Measurements from ENCODE around the gene CENPO. TPM values are rescaled to one million over a fixed set of nuclear protein-coding genes. Genes with fewer than 3 reads are reported as not detected.
"Not testable (repeated sequence)": the region's sequence is repeated elsewhere in the genome, so short reads cannot be mapped to it uniquely, and the experiment has no call there.

Gene CENPO
- total RNA-seq, 1 donor from 2014 or later: 2.3 TPM

GRCh38 chr2:24785671-24786321, 7.4 kb upstream of the CENPO start:
- no peak for DNase-seq (ENCODE audit: low spot score)
- intact Hi-C loops (cut with DNase I): no loop called here

GRCh38 chr2:24787532-24787931, 5.7 kb upstream of the CENPO start:
- intact Hi-C loops (cut with DNase I): no loop called here
- DNase-seq (ENCODE audit: low spot score): no peak

- intact Hi-C loops (cut with DNase I): no loop called here
- no peak for DNase-seq (ENCODE audit: low spot score)
These were observed 4.4 kb upstream of the CENPO start for GRCh38 chr2:24788816-24789215.

- DNase-seq (ENCODE audit: low spot score): no peak
- intact Hi-C loops (cut with DNase I): no loop called here
These were observed 1.8 kb upstream of the CENPO start for GRCh38 chr2:24791452-24791851.

GRCh38 chr2:24792542-24792873, 717 bp upstream of the CENPO start:
- intact Hi-C loops (cut with DNase I): loop anchor here (2.0 kb wide), 1 partner anchor 302 kb away; the partner anchor contains the start of gene NCOA1
- DNase-seq (ENCODE audit: low spot score): no peak

- intact Hi-C loops (cut with DNase I): loop anchor here (2.0 kb wide), 1 partner anchor 303 kb away; the partner anchor contains the start of gene NCOA1
- DNase-seq (ENCODE audit: low spot score): no peak
These were observed 673 bp downstream of the CENPO start for GRCh38 chr2:24793761-24794435.

GRCh38 chr2:24797644-24798043, 4.4 kb downstream of the CENPO start:
- no peak for DNase-seq (ENCODE audit: low spot score)
- intact Hi-C loops (cut with DNase I): no loop called here

GRCh38 chr2:24800487-24800886, 7.3 kb downstream of the CENPO start:
- intact Hi-C loops (cut with DNase I); DNase-seq (ENCODE audit: low spot score): not testable (repeated sequence)

GRCh38 chr2:24805811-24806660, 12.8 kb downstream of the CENPO start:
- intact Hi-C loops (cut with DNase I); DNase-seq (ENCODE audit: low spot score): not testable (repeated sequence)

- intact Hi-C loops (cut with DNase I): no loop called here
- no peak for DNase-seq (ENCODE audit: low spot score)
These were observed 13.4 kb downstream of the CENPO start for GRCh38 chr2:24806661-24807036.

GRCh38 chr2:24809316-24810007, 16.2 kb downstream of the CENPO start:
- intact Hi-C loops (cut with DNase I): no loop called here
- no peak for DNase-seq (ENCODE audit: low spot score)

GRCh38 chr2:24813691-24814137, 20.5 kb downstream of the CENPO start:
- intact Hi-C loops (cut with DNase I): no loop called here
- no peak for DNase-seq (ENCODE audit: low spot score)

GRCh38 chr2:24814516-24814915, 21.3 kb downstream of the CENPO start:
- intact Hi-C loops (cut with DNase I): no loop called here
- DNase-seq (ENCODE audit: low spot score): no peak

GRCh38 chr2:24815171-24815570, 21.9 kb downstream of the CENPO start:
- DNase-seq (ENCODE audit: low spot score): no peak
- intact Hi-C loops (cut with DNase I): no loop called here

GRCh38 chr2:24816404-24816803, 23.2 kb downstream of the CENPO start:
- no peak for DNase-seq (ENCODE audit: low spot score)
- intact Hi-C loops (cut with DNase I): no loop called here

GRCh38 chr2:24816884-24817283, 23.7 kb downstream of the CENPO start:
- no peak for DNase-seq (ENCODE audit: low spot score)

GRCh38 chr2:24818721-24819167, 25.5 kb downstream of the CENPO start:
- intact Hi-C loops (cut with DNase I): no loop called here
- DNase-seq (ENCODE audit: low spot score): no peak

More at GRCh38 chr2:24816884-24817283, 23.7 kb downstream of the CENPO start:
- intact Hi-C loops (cut with DNase I): no loop called here

- intact Hi-C loops (cut with DNase I): no loop called here
- DNase-seq (ENCODE audit: low spot score): no peak
These were observed 26.4 kb downstream of the CENPO start for GRCh38 chr2:24819442-24820174.

GRCh38 chr2:24820175-24820513, 26.9 kb downstream of the CENPO start:
- intact Hi-C loops (cut with DNase I): no loop called here
- DNase-seq (ENCODE audit: low spot score): no peak

Data from cardiac septum (tissue), 1 donor.